ENCODE measurements around the gene MRPL52. TPM values are rescaled to one million over a fixed set of nuclear protein-coding genes. Genes with fewer than 3 reads are reported as not detected.
"Not testable (repeated sequence)": the region's sequence is repeated elsewhere in the genome, so short reads cannot be mapped to it uniquely, and the experiment has no call there.

Gene MRPL52
- polyA plus RNA-seq, 4 donors = 73.5 to 91.2 (median 79.6) TPM

DNA sequence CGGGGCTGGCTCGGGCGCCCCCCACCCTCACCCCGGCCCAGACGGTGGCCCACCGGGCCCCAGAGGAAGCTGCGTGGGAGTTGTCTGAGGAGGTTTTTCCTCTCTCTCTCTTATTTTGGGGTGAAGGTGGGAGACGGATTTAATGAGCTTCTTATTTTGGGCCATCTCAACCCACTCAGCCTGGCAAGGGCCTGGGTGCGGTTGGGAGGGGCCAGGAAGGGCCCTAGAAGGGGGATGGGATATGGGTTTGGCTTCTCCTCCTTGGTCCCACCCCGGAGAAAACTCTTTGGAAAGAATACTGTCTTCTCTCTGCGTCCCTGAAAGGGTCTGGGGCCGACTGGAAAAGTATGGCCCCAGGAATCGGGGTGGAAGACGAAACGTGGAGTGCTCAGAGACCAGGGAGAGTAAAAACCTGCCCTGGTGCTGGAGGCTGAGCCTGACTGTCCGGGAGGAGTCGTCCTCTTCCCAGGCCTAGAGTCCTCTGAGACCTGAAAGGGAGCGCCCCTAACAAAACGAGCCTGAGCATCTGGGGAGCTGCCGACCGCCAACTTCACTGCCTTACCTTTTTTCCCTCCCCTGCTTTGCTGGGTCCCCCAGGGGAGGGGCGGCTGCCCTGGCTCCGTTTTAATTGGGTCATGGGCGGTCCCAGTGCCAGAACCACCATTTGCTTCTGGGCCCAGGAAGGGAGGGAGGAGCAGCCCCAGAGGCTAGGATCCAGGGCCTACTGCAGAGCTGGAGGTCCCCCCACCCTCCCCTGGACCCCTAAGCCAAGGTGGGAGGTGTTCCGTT, 8.3 kb downstream of the MRPL52 start:
- no peak for DNase-seq (ENCODE audit: low read depth in 4 of 4, low spot score in 3 of 4)

DNA sequence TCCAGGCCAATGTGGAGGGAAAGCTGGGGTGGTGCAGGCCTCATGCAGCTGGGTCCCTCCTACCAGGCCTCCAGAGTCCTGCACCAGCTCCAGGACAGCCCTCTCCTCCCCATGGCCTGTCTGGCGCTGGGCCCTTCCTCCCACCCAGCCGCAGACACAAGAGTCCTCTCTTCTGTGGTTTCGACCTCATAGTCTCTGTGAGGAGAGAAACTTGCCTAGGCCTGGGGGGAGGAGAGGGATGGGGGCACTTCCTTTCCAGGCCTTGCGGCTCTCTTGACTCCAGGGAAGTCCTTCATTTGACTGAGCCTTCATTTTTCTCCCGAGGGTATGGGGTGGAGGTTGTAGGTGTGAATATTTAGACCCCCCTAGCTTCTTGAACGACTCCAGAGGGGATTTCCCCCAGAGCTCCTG, 8.9 kb downstream of the MRPL52 start:
- DNase-seq (ENCODE audit: low read depth in 4 of 4, low spot score in 3 of 4) = no peak

DNA sequence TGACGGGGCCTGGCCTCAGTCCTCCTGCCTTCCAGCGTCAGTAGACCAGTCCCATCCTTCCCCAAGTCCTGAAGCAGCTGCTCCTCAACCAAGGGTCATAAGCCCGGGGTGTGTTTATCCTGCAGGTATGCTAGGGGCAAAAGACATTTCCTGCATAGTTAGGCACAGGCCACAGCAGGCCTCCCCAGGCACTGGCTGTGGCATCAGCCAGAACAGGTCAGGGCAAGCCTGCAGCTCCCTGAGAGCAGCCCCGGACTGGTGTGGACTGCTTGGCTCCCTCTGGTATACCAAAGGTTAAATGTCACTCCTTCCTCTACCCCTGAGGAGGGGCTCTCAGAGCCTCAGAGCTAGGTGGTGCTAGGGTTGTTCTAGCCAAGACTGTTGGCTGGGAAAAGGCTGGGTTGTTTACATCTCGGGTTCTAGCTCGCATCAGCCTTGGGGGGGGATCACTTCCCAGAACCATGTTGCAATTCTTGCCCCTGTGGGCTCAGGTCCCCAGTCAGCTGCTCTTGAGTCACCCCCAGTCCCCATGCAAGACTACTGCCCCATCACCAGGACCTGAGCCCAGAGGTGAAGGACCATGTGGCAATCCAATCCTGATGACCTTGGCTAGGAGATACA, 9.6 kb downstream of the MRPL52 start:
- DNase-seq (ENCODE audit: low read depth in 4 of 4, low spot score in 3 of 4) = no peak

DNA sequence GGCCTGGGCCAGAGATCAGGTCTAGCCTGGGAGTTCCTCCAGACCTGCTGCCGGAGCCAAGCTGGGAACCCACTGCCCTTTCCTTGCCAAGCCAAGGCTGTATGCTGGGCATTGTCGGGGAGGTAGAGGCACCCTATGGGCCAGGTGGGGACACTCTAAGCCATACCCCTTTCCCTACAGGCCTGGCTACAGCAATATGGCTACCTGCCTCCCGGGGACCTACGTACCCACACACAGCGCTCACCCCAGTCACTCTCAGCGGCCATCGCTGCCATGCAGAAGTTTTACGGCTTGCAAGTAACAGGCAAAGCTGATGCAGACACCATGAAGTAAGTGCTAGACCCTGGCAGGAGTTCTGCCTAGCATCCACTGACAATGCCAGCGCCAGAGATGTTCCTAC, 11.6 kb downstream of the MRPL52 start:
- no peak for DNase-seq (ENCODE audit: low read depth in 4 of 4, low spot score in 3 of 4)

DNA sequence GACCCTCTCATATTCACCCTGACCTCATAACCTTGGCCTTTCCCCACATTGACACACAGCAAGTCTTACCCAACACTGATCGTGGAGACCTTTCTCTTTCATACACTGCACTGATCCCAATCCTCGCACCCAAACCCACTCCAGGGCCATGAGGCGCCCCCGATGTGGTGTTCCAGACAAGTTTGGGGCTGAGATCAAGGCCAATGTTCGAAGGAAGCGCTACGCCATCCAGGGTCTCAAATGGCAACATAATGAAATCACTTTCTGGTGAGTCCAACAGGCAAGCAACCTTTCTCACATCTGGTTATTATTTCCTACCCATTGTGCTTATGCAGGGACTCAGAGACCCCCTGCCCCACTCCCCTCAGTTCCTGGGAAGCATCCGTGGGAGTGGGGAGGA, 12.1 kb downstream of the MRPL52 start:
- DNase-seq (ENCODE audit: low read depth in 4 of 4, low spot score in 3 of 4) = no peak

DNA sequence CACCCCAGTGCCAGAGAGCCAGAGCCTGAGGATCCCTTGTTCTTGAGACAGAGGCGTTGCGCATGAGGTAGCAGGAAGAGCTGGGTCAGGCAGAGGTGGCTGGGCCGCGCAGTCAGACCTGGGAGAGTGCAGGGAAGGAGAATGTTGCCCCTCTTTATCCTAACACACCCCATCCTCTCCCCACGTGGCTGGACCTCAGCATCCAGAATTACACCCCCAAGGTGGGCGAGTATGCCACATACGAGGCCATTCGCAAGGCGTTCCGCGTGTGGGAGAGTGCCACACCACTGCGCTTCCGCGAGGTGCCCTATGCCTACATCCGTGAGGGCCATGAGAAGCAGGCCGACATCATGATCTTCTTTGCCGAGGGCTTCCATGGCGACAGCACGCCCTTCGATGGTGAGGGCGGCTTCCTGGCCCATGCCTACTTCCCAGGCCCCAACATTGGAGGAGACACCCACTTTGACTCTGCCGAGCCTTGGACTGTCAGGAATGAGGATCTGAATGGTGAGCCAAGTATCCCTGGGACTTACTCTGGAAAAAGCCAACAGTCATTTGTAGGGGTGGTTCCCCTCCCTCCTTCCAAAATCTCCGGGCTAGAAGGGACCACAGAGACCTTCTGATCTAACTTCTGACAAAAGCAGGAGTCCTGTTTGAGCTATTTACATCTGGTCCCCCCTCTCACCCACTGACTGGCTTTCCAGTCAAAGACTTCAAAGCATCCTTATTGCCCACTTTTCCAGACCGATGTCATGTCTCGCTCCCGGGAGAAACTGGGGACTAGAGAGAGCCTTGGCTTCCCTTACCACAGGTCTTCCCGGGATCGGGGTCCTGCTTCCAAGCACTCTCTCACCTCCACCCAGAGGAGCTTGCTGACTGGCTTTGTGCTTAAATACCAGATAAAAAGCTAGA, 12.8 kb downstream of the MRPL52 start:
- DNase-seq (ENCODE audit: low read depth in 4 of 4, low spot score in 3 of 4) = no peak

DNA sequence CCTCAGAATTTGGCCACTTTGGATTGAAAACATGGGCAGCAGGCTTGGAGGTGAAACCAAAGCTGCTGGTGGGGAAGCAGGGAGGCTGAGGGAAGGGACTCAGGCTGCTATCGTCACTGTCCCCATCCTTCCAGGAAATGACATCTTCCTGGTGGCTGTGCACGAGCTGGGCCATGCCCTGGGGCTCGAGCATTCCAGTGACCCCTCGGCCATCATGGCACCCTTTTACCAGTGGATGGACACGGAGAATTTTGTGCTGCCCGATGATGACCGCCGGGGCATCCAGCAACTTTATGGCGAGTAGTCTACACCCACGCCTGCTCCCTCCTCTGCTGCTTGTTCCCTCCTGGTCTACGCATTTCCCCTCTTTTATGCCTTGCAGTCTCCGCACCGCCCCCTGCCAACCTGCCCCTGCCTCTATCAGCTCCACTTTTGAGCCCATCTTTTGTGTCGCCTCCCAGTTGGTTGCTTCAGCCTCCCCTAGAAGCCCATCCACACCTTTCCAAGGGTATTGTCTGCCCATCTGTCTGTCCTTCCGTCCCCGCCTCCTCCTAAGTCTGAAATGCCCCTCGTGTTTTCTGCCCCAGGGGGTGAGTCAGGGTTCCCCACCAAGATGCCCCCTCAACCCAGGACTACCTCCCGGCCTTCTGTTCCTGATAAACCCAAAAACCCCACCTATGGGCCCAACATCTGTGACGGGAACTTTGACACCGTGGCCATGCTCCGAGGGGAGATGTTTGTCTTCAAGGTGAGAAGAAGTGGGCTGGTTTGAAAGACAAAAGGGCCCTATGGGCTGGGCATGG, 13.6 kb downstream of the MRPL52 start:
- DNase-seq (ENCODE audit: low read depth in 4 of 4, low spot score in 3 of 4) = no peak

DNA sequence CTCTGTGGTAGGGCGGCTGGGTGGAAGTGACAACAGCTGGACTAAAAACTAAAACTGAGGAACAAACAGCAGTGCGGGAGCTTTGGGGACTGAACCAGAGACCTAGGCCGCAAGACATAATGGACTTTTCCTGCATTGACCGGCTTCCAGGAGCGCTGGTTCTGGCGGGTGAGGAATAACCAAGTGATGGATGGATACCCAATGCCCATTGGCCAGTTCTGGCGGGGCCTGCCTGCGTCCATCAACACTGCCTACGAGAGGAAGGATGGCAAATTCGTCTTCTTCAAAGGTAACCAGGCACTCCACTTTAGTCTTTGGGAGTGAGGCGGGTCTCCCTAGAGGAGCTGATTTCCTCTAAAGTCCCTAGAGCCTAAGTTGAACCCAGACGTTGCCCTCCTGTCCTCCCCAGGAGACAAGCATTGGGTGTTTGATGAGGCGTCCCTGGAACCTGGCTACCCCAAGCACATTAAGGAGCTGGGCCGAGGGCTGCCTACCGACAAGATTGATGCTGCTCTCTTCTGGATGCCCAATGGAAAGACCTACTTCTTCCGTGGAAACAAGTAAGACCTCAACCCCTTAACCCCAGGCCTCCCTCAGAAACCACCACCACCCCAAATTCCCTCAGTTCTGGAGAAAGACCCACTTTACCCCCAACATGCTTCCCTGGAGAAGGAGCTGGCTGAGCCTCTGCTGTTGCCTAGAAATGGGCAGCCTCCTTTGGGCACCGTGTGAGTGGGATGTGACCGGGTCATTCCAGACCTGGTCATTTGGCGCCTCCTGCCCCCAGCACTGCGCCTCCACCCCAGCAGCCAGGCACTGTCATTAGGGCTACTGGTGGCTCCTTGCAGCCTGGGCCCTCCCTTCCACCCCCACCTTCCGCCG, 14.8 kb downstream of the MRPL52 start:
- no peak for DNase-seq (ENCODE audit: low read depth in 4 of 4, low spot score in 3 of 4)

DNA sequence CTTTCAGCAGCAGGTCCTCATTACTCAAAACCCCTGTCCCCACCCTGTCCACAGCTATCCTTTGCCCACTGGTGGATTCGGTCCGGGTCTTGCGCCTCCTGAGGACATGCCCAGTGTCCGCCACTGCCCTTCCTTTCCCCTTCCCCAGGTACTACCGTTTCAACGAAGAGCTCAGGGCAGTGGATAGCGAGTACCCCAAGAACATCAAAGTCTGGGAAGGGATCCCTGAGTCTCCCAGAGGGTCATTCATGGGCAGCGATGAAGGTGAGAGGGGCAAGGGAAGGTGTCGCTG, 15.4 kb downstream of the MRPL52 start:
- DNase-seq (ENCODE audit: low read depth in 4 of 4, low spot score in 3 of 4) = no peak

DNA sequence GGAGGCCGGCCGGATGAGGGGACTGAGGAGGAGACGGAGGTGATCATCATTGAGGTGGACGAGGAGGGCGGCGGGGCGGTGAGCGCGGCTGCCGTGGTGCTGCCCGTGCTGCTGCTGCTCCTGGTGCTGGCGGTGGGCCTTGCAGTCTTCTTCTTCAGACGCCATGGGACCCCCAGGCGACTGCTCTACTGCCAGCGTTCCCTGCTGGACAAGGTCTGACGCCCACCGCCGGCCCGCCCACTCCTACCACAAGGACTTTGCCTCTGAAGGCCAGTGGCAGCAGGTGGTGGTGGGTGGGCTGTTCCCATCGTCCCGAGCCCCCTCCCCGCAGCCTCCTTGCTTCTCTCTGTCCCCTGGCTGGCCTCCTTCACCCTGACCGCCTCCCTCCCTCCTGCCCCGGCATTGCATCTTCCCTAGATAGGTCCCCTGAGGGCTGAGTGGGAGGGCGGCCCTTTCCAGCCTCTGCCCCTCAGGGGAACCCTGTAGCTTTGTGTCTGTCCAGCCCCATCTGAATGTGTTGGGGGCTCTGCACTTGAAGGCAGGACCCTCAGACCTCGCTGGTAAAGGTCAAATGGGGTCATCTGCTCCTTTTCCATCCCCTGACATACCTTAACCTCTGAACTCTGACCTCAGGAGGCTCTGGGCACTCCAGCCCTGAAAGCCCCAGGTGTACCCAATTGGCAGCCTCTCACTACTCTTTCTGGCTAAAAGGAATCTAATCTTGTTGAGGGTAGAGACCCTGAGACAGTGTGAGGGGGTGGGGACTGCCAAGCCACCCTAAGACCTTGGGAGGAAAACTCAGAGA, 16.3 kb downstream of the MRPL52 start:
- no peak for DNase-seq (ENCODE audit: low read depth in 4 of 4, low spot score in 3 of 4)

DNA sequence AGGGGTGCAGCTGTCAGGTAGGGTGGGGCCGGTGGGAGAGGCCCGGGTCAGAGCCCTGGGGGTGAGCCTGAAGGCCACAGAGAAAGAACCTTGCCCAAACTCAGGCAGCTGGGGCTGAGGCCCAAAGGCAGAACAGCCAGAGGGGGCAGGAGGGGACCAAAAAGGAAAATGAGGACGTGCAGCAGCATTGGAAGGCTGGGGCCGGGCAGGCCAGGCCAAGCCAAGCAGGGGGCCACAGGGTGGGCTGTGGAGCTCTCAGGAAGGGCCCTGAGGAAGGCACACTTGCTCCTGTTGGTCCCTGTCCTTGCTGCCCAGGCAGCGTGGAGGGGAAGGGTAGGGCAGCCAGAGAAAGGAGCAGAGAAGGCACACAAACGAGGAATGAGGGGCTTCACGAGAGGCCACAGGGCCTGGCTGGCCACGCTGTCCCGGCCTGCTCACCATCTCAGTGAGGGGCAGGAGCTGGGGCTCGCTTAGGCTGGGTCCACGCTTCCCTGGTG, 17.2 kb downstream of the MRPL52 start:
- no peak for DNase-seq (ENCODE audit: low read depth in 4 of 4, low spot score in 3 of 4)

DNA sequence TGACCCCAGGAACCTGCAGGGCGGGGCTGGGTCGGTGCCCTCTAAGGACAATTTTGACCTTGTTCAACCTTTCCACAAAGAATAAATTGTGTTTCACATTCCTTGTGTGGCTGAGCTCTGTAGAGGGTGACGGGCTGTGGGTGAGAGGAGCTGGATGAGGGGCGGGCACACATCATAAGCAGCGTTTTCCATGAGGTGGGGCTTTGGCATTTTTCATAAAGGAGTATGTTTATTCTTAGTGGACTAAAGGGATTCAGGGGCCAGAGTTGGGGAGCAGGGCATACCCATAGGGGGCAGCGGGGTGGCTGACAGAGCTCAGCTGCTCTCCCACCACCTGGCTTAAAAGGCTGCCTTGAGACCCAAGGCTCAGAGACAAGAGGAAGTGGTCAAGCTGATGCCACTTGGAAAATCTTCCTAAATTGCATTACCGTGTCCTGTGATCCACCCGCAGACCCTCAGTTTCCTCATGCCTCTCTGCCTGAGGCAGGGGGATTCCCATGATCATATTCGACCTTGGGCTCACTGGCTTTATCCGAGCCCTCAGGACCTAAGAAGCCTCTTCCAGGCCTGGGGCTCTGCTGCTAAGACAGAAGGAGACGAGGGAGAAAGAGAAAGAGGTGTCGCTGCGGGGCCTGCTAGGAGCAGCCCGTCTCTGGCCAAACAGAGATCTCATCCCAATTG, 18.1 kb downstream of the MRPL52 start:
- DNase-seq (ENCODE audit: low read depth in 4 of 4, low spot score in 3 of 4) = no peak

DNA sequence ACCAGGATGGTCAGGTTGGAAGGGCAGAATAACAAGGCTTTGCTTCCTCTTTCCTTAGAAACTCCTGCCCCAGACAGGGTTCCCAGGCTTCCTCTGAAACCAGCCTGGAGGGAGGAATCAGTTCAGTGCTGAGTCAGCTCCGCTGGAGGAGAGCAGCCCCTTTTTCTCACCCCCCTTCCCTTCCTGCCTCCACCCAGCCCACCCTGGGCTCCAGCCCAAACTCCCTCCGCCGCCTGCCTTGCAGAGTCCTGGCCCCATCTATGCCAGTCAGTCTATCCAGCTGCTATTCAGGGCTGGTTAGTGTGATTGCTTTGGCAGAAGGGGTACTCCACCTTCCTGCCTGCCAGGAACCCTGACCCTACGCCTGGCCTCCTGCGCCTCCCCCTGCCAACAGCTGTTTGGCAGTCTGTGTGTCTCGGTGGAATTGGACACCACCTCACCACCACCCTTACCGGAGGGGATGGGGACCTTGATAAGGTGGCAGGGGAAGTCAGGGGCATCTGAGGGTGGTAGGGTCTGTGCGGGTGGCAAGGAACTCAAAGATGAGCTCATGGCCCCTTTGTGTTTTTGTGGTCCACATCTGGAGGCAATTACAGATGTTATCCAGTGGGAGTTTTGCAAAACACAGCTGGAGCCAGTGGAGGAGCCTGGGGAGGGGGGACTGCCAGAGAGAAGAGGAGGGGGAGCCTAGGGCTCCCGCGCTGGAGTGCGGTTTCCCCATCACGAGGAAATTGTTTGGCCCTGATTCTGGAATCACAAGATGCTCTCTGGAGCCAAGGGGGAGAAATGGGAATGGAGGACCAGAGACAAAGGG, 18.9 kb downstream of the MRPL52 start:
- peak in 1 of 4 donors; percentile 44 for DNase-seq (ENCODE audit: low read depth in 4 of 4, low spot score in 3 of 4)

DNA sequence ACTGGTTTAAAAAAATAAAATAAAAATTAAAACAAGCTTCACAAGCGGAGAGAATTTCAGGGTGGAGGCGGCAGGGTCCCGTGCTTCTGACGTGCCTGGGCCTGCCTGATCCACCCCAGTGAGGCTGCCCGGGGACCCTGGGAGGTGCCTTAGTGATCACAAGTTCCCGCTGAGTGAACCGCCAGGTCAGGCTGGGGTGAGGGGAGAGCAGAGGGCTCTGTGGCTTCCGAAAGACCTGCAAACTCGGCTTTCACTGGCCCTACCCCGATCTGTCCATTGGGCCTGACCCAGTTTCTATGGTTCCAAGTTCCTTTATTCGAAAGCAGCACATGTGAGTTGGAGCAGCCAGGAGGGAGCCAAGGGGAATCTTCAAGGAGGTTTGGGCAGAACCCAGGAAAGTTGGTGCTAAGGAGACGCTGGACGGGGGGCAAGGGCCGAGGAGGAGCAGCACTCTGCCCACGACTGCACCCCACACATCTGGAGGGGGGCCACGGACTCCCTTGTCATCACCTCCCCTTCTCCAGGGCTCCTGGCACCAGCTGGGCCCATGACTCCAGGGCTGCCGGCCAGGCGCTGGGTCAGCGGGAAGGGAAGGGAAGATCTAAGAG, 19.6 kb downstream of the MRPL52 start:
- DNase-seq (ENCODE audit: low read depth in 4 of 4, low spot score in 3 of 4) = peak in 1 of 4 donors; percentile 18

DNA sequence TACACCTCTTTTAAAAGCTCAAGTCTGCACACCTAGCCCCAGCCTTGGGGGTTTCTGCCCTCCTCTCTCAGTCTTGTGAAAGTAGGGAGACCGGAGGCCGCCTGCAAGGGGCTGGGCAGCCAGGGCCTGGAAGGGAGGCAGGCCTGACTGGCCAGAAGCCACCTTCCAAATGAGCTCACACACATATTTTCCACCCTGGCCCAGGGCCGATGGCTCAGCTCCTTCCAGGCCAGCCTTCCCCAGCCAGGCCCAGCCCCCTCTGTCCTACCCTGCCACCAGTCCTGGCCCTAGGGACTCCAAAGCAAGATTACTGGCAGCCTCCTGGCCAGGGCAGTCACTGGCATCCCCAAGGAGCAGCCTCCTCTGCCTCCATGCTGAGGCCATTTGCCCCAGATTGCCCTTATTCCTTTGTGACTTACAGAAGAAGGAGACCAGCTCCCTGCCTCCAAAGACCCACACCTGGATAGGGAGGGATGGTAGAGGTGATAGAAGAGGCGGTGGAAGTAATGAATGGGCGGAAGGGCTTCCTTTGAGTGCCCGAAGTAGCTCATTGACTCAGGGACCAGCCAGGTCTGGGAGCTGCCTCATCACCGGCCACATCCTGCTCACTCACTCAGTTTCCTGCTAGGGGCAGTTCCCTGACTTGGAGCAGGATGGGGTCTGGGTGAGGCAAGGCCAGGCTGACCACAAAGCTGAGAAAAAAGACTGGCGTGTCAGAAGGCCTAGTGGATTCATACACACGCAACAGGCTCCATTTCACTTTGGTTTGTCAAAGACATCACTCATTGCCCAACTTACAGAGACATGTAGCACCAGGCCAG, 21.5 kb downstream of the MRPL52 start:
- DNase-seq (ENCODE audit: low read depth in 4 of 4, low spot score in 3 of 4) = no peak

DNA sequence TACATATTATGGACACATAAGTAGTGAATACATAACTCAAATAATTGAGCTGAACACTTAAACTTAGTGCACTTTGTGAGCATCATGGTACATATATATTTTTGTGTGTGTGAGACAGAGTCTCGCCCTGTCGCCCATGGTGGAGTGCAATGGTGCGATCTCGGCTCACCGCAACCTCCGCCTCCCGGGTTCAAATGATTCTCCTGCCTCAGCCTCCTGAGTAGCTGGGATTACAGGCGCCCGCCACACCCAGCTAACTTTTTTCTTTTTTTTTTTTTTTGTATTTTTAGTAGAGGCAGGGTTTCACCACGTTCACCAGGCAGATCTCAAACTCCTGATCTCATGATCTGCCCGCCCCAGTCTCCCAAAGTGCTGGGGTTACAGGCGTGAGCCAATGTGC, 22.5 kb downstream of the MRPL52 start:
- not testable (repeated sequence) for DNase-seq (ENCODE audit: low read depth in 4 of 4, low spot score in 3 of 4)

All from right renal pelvis (tissue), 4 donors.